Measurements from ENCODE around the gene TOB1.
"Not testable (repeated sequence)": the region's sequence is repeated elsewhere in the genome, so short reads cannot be mapped to it uniquely, and the experiment has no call there.

Gene TOB1

GRCh38 chr17:50868602-50869001 is 2.4 kb upstream of the TOB1 start:
- no peak for DNase-seq (ENCODE audit: low read depth in 2 of 3, low spot score in 2 of 3)

GRCh38 chr17:50868140-50868438 is 1.9 kb upstream of the TOB1 start:
- DNase-seq (ENCODE audit: low read depth in 2 of 3, low spot score in 2 of 3): no peak

GRCh38 chr17:50867363-50868139 is 1.4 kb upstream of the TOB1 start:
- DNase-seq (ENCODE audit: low read depth in 2 of 3, low spot score in 2 of 3): peak; percentile 59 to 70 (median 60)

- peak; percentile 31 to 49 (median 36) for DNase-seq (ENCODE audit: low read depth in 2 of 3, low spot score in 2 of 3)
These were observed 802 bp upstream of the TOB1 start for GRCh38 chr17:50866950-50867362.

GRCh38 chr17:50865868-50866260 is 290 bp downstream of the TOB1 start:
- DNase-seq (ENCODE audit: low read depth in 2 of 3, low spot score in 2 of 3): no peak

GRCh38 chr17:50865060-50865867 is 890 bp downstream of the TOB1 start:
- no peak for DNase-seq (ENCODE audit: low read depth in 2 of 3, low spot score in 2 of 3)

- DNase-seq (ENCODE audit: low read depth in 2 of 3, low spot score in 2 of 3): no peak
These were observed 1.5 kb downstream of the TOB1 start for GRCh38 chr17:50864747-50865059.

- no peak for DNase-seq (ENCODE audit: low read depth in 2 of 3, low spot score in 2 of 3)
These were observed 2.2 kb downstream of the TOB1 start for GRCh38 chr17:50863931-50864330.

- no peak for DNase-seq (ENCODE audit: low read depth in 2 of 3, low spot score in 2 of 3)
These were observed 2.8 kb downstream of the TOB1 start for GRCh38 chr17:50863221-50863843.

- DNase-seq (ENCODE audit: low read depth in 2 of 3, low spot score in 2 of 3): no peak
These were observed 4.2 kb downstream of the TOB1 start for GRCh38 chr17:50861822-50862528.

- no peak for DNase-seq (ENCODE audit: low read depth in 2 of 3, low spot score in 2 of 3)
These were observed 4.8 kb downstream of the TOB1 start for GRCh38 chr17:50861334-50861676.

GRCh38 chr17:50859727-50860126 is 6.4 kb downstream of the TOB1 start:
- DNase-seq (ENCODE audit: low read depth in 2 of 3, low spot score in 2 of 3): not testable (repeated sequence)

GRCh38 chr17:50858486-50859225 is 7.5 kb downstream of the TOB1 start:
- DNase-seq (ENCODE audit: low read depth in 2 of 3, low spot score in 2 of 3): no peak

GRCh38 chr17:50856431-50856830 is 9.7 kb downstream of the TOB1 start:
- DNase-seq (ENCODE audit: low read depth in 2 of 3, low spot score in 2 of 3): no peak

GRCh38 chr17:50855708-50856330 is 10.3 kb downstream of the TOB1 start:
- no peak for DNase-seq (ENCODE audit: low read depth in 2 of 3, low spot score in 2 of 3)

GRCh38 chr17:50853781-50854180 is 12.4 kb downstream of the TOB1 start:
- no peak for DNase-seq (ENCODE audit: low read depth in 2 of 3, low spot score in 2 of 3)

GRCh38 chr17:50853015-50853615 is 13.0 kb downstream of the TOB1 start:
- no peak for DNase-seq (ENCODE audit: low read depth in 2 of 3, low spot score in 2 of 3)

- DNase-seq (ENCODE audit: low read depth in 2 of 3, low spot score in 2 of 3): no peak
These were observed 15.5 kb downstream of the TOB1 start for GRCh38 chr17:50850640-50851039.

GRCh38 chr17:50848711-50849110 is 17.4 kb downstream of the TOB1 start:
- no peak for DNase-seq (ENCODE audit: low read depth in 2 of 3, low spot score in 2 of 3)

- DNase-seq (ENCODE audit: low read depth in 2 of 3, low spot score in 2 of 3): no peak
These were observed 18.1 kb downstream of the TOB1 start for GRCh38 chr17:50848039-50848438.
